Measurements from ENCODE around the gene MUSK. TPM values are rescaled to one million over a fixed set of nuclear protein-coding genes. Genes with fewer than 3 reads are reported as not detected.
"Not testable (repeated sequence)": the region's sequence is repeated elsewhere in the genome, so short reads cannot be mapped to it uniquely, and the experiment has no call there.

MUSK gene
- total RNA-seq, 3 donors from 2014 or later = 0.32 TPM; not detected in 2

DNA sequence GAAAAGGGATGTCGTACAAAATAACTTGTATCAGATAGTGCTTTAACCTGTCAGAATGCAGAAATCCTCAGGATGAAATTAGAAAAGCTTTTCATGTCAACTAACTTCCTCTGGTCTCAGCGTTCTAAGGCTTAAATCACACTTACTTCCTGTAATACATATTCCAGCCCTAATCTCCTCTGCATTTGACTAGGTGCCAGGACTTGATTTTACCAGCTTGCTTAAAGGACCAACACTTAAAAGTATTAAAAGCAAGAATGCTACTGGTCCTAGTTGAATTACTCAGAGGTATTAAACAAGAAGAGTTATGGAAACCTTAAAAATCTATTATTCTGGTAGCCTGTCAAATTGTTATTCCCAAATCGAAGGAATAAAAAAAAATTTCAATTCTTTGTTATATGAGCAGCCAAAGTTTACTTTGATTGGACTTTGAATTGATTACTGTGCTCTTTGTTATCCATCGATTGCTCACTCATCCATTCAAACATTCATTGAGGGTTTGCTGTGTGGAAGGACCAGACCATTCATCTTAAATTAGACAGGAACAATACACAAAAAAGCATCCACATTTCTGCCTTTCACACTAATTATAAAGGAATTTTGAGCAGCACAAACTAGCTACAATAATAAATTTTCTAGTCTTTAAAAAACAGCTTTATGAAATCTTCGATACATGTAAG lies 108.7 kb downstream of the MUSK start:
- H3K4me3 ChIP-seq = no peak overlapping the region
- no peaks in the 10 kb centered on the region for H3K4me1 ChIP-seq
- H3K27ac ChIP-seq = peak overlapping the region in 1 of 2 donors; percentile 52
- H3K27me3 ChIP-seq = no peaks in the 10 kb centered on the region
- H3K9me3 ChIP-seq = no peaks in the 10 kb centered on the region
- no peaks in the 10 kb centered on the region for H3K36me3 ChIP-seq
- DNase-seq (ENCODE audit: low spot score in 2 of 2) = no peak
- TF ChIP-seq POLR2AphosphoS5 (IDR thresholded peaks at IDR 0.05) (no peak), CTCF (IDR thresholded peaks at IDR 0.05) (no peak), POLR2A (IDR thresholded peaks at IDR 0.05) (no peak)
- intact Hi-C loops (cut with DNase I; ENCODE audit: low total_unique reads) = no loop called here

DNA sequence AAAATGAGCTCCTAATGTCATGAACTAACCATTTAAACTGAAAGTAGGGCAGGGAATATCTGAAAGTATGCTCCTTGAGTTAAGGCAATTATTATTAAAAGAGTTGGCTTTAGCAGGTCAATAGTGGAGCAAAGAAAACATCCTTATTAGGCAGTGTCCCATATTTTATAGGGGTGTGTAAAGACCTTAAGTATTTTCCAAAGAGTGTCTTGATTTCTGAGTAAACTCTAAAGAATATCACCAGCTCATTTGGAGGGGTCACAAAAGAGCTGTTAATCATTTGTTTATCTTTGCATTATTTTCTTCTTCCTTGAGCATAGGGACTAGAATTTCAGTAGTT lies 109.3 kb downstream of the MUSK start:
- Histone ChIP-seq H3K27ac (no peak overlapping the region), H3K36me3 (no peaks in the 10 kb centered on the region)
- TF ChIP-seq POLR2AphosphoS5 (IDR thresholded peaks at IDR 0.05) (no peak), POLR2A (IDR thresholded peaks at IDR 0.05) (no peak), CTCF (IDR thresholded peaks at IDR 0.05) (no peak)

GRCh38 chr9:110782701-110783100 lies 114.1 kb downstream of the MUSK start:
- H3K36me3 ChIP-seq = no peaks in the 10 kb centered on the region
- TF ChIP-seq POLR2AphosphoS5 (IDR thresholded peaks at IDR 0.05) (no peak), POLR2A (IDR thresholded peaks at IDR 0.05) (no peak), CTCF (IDR thresholded peaks at IDR 0.05) (no peak)
- intact Hi-C loops (cut with DNase I; ENCODE audit: low total_unique reads) = no loop called here
- DNase-seq (ENCODE audit: low spot score in 2 of 2) = no peak
- H3K9me3 ChIP-seq = no peaks in the 10 kb centered on the region
- no peaks in the 10 kb centered on the region for H3K27me3 ChIP-seq
- no peaks in the 10 kb centered on the region for H3K4me1 ChIP-seq
- no peak overlapping the region for H3K27ac ChIP-seq
- H3K4me3 ChIP-seq = no peak overlapping the region

More for the DNA sequence above, 109.3 kb downstream of the MUSK start:
- DNase-seq (ENCODE audit: low spot score in 2 of 2) = no peak
- Histone ChIP-seq H3K9me3 (no peaks in the 10 kb centered on the region), H3K27me3 (no peaks in the 10 kb centered on the region), H3K4me1 (no peaks in the 10 kb centered on the region), H3K4me3 (no peak overlapping the region)
- intact Hi-C loops (cut with DNase I; ENCODE audit: low total_unique reads) = no loop called here

GRCh38 chr9:110784309-110784708 lies 115.7 kb downstream of the MUSK start:
- Histone ChIP-seq H3K4me3 (no peak overlapping the region), H3K9me3 (no peaks in the 10 kb centered on the region), H3K27ac (no peak overlapping the region), H3K4me1 (no peaks in the 10 kb centered on the region), H3K27me3 (no peaks in the 10 kb centered on the region), H3K36me3 (no peaks in the 10 kb centered on the region)
- TF ChIP-seq CTCF (IDR thresholded peaks at IDR 0.05) (no peak), POLR2A (IDR thresholded peaks at IDR 0.05) (no peak), POLR2AphosphoS5 (IDR thresholded peaks at IDR 0.05) (no peak)
- no peak for DNase-seq (ENCODE audit: low spot score in 2 of 2)
- intact Hi-C loops (cut with DNase I; ENCODE audit: low total_unique reads) = no loop called here

GRCh38 chr9:110785166-110785565 lies 116.6 kb downstream of the MUSK start:
- no peak for DNase-seq (ENCODE audit: low spot score in 2 of 2)
- intact Hi-C loops (cut with DNase I; ENCODE audit: low total_unique reads) = no loop called here
- Histone ChIP-seq H3K27me3 (no peaks in the 10 kb centered on the region), H3K27ac (no peak overlapping the region), H3K9me3 (no peaks in the 10 kb centered on the region), H3K4me1 (no peaks in the 10 kb centered on the region), H3K36me3 (no peaks in the 10 kb centered on the region), H3K4me3 (no peak overlapping the region)
- TF ChIP-seq CTCF (IDR thresholded peaks at IDR 0.05) = no peak
- TF ChIP-seq POLR2AphosphoS5 (IDR thresholded peaks at IDR 0.05) = no peak
- no peak for TF ChIP-seq POLR2A (IDR thresholded peaks at IDR 0.05)

- H3K4me3 ChIP-seq; H3K9me3 ChIP-seq; H3K4me1 ChIP-seq; intact Hi-C loops (cut with DNase I; ENCODE audit: low total_unique reads); DNase-seq (ENCODE audit: low spot score in 2 of 2); H3K36me3 ChIP-seq; H3K27me3 ChIP-seq; H3K27ac ChIP-seq: not testable (repeated sequence)
These were observed 119.8 kb downstream of the MUSK start for GRCh38 chr9:110788396-110788795.
